Effector CD8-positive, alpha-beta T cell (primary cell): ENCODE measurements around the gene CAMTA1.

Experiments used
- DNase-seq: peaks from one replicate; lab custom pipeline; 2025; lab: John Stamatoyannopoulos, UW

Gene CAMTA1

GRCh38 chr1:7533006-7533405 is 747.8 kb downstream of the CAMTA1 start:
- no peak for DNase-seq

GRCh38 chr1:7534061-7534825 is 749.0 kb downstream of the CAMTA1 start:
- DNase-seq: no peak

- no peak for DNase-seq
Observed at GRCh38 chr1:7535016-7535415, 749.8 kb downstream of the CAMTA1 start.

- DNase-seq: no peak
Observed at GRCh38 chr1:7535934-7536878, 751.0 kb downstream of the CAMTA1 start.

GRCh38 chr1:7536891-7537591 is 751.8 kb downstream of the CAMTA1 start:
- DNase-seq: no peak

- DNase-seq: no peak
Observed at GRCh38 chr1:7538033-7538432, 752.8 kb downstream of the CAMTA1 start.

- DNase-seq: no peak
Observed at GRCh38 chr1:7538849-7539768, 753.9 kb downstream of the CAMTA1 start.

- DNase-seq: no peak
Observed at GRCh38 chr1:7539769-7540175, 754.5 kb downstream of the CAMTA1 start.

GRCh38 chr1:7540816-7541215 is 755.6 kb downstream of the CAMTA1 start:
- DNase-seq: no peak

GRCh38 chr1:7541629-7542028 is 756.4 kb downstream of the CAMTA1 start:
- no peak for DNase-seq

- no peak for DNase-seq
Observed at GRCh38 chr1:7543718-7544090, 758.5 kb downstream of the CAMTA1 start.

GRCh38 chr1:7549277-7550161 is 764.3 kb downstream of the CAMTA1 start:
- no peak for DNase-seq

- no peak for DNase-seq
Observed at GRCh38 chr1:7550261-7550865, 765.1 kb downstream of the CAMTA1 start.

GRCh38 chr1:7550981-7551380 is 765.7 kb downstream of the CAMTA1 start:
- DNase-seq: no peak

- DNase-seq: no peak
Observed at GRCh38 chr1:7551442-7551841, 766.2 kb downstream of the CAMTA1 start.

GRCh38 chr1:7552402-7552801 is 767.1 kb downstream of the CAMTA1 start:
- DNase-seq: no peak

GRCh38 chr1:7553042-7553690 is 767.9 kb downstream of the CAMTA1 start:
- DNase-seq: no peak

- DNase-seq: no peak
Observed at GRCh38 chr1:7554385-7555235, 769.4 kb downstream of the CAMTA1 start.
